Esophagus muscularis mucosa (tissue), 4 donors: Measurements from ENCODE around the gene RFXAP. TPM values are rescaled to one million over a fixed set of nuclear protein-coding genes. Genes with fewer than 3 reads are reported as not detected.
A peak's percentile ranks its signal among the peaks of the same experiment; 100 is the strongest.

Experiments
- DNase-seq: peaks from one replicate; pipeline ENCODE4 v3.0.0-alpha.2; 2017; ENCODE audit errors: extremely low spot score
- H3K27ac ChIP-seq, 4 donors: fragments of 200-600 bp; sonication (generic); replicated peaks in 1 of 4; 1 replicate in 3 of 4; 2 replicates in 1 of 4; pipeline ENCODE4 v1.5.1; 2016 to 2019; ENCODE audit warnings: mild to moderate bottlenecking in 1 of 4
- H3K27me3 ChIP-seq, 4 donors: fragments of 200-600 bp; sonication (generic); one replicate each; pipeline versions ENCODE4 v1.5.1 to v1.6.0; 2016 to 2019
- H3K36me3 ChIP-seq, 4 donors: fragments of 200-600 bp; sonication (generic); one replicate each; pipeline ENCODE4 v1.5.1; 2016 to 2019
- H3K4me1 ChIP-seq, 4 donors: fragments of 200-600 bp; sonication (generic); one replicate each; pipeline ENCODE4 v1.5.1; 2016 to 2019
- H3K4me3 ChIP-seq, 4 donors: fragments of 200-600 bp; sonication (generic); 1 replicate in 2 of 4; 2 replicates in 2 of 4; pipeline ENCODE4 v1.5.1; 2016 to 2019; ENCODE audit warnings: mild to moderate bottlenecking in 4 of 4, moderate library complexity in 1 of 4
- H3K9me3 ChIP-seq, 4 donors: fragments of 200-600 bp; sonication (generic); 1 replicate in 3 of 4; 2 replicates in 1 of 4; pipeline ENCODE4 v1.5.1; 2016 to 2019
- EP300 ChIP-seq: sonication (generic); formaldehyde crosslinking; IDR thresholded peaks from one replicate; pipeline ENCODE4 v1.6.1; 2017; ENCODE audit warnings: antibody characterized with exemption
- POLR2A ChIP-seq: fragments of 450-650 bp; IDR thresholded peaks from one replicate; pipeline ENCODE4 v1.6.1; 2017; ENCODE audit warnings: antibody characterized with exemption, moderate library complexity, mild to moderate bottlenecking, low read depth
- POLR2AphosphoS5 ChIP-seq, 2 donors: sonication (generic); formaldehyde crosslinking; IDR thresholded peaks; one replicate each; pipeline ENCODE4 v1.6.1; 2017; ENCODE audit warnings: antibody characterized with exemption in 2 of 2
- WGBS: methylation state at CpG from one replicate; pipeline ENCODE4 v1.1.5; 2018; 5-methylcytosine and 5-hydroxymethylcytosine counted together
- intact Hi-C: fragments of 100-400 bp; cut with DNase I; formaldehyde crosslinking; loops from one replicate; pipeline ENCODE4 v1.15.1; 2023
- total RNA-seq, 4 donors: library from RNA; depleted of rRNA; stranded (reverse); fragments of >200 nt; gene quantifications; one replicate each; pipeline versions ENCODE4 v1.1.0 to v1.2.1, GENCODE V29; 2016
- TF ChIP-seq, protein P1 (sequence below), 3 experiments: fragments of 200-600 bp in 2 of 3; fragments of 450-650 bp in 1 of 3; sonication (generic) in 2 of 3; IDR thresholded peaks; one replicate each; pipeline ENCODE4 v1.5.1; 2017 to 2019; ENCODE audit warnings: antibody characterized with exemption in 3 of 3, mild to moderate bottlenecking in 2 of 3, moderate library complexity in 1 of 3

Gene RFXAP
- total RNA-seq, 4 donors from 2014 or later = 3.3 to 4.6 (median 4.2) TPM

GRCh38 chr13:36817996-36818803 lies 822 bp upstream of the RFXAP start:
- H3K27me3 ChIP-seq = no peaks in the 10 kb centered on the region
- WGBS = 38% methylated on average over 12 of the region's 12 CpGs
- no peaks in the 10 kb centered on the region for H3K9me3 ChIP-seq
- intact Hi-C loops = no loop called here
- DNase-seq = no peak
- H3K27ac ChIP-seq = peak overlapping the region; percentile 77 to 89 (median 83)
- H3K36me3 ChIP-seq = no peaks in the 10 kb centered on the region
- peak overlapping the region; percentile 74 to 88 (median 79) for H3K4me3 ChIP-seq
- H3K4me1 ChIP-seq = peaks cover 13 to 42% (median 37%) of the 10 kb centered on the region in 4 donors
- no peak for TF ChIP-seq POLR2A
- TF ChIP-seq POLR2AphosphoS5 (IDR thresholded peaks at IDR 0.05) = no peak
- no peak for TF ChIP-seq EP300
- TF ChIP-seq, protein P1, sequence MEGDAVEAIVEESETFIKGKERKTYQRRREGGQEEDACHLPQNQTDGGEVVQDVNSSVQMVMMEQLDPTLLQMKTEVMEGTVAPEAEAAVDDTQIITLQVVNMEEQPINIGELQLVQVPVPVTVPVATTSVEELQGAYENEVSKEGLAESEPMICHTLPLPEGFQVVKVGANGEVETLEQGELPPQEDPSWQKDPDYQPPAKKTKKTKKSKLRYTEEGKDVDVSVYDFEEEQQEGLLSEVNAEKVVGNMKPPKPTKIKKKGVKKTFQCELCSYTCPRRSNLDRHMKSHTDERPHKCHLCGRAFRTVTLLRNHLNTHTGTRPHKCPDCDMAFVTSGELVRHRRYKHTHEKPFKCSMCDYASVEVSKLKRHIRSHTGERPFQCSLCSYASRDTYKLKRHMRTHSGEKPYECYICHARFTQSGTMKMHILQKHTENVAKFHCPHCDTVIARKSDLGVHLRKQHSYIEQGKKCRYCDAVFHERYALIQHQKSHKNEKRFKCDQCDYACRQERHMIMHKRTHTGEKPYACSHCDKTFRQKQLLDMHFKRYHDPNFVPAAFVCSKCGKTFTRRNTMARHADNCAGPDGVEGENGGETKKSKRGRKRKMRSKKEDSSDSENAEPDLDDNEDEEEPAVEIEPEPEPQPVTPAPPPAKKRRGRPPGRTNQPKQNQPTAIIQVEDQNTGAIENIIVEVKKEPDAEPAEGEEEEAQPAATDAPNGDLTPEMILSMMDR (IDR thresholded peaks at IDR 0.05) = no peak

- H3K9me3 ChIP-seq = no peaks in the 10 kb centered on the region
- DNase-seq = no peak
- intact Hi-C loops = no loop called here
- peak overlapping the region; percentile 74 to 88 (median 79) for H3K4me3 ChIP-seq
- no peak for TF ChIP-seq EP300
- TF ChIP-seq, protein P1 (IDR thresholded peaks at IDR 0.05) = no peak
- no peak for TF ChIP-seq POLR2AphosphoS5 (IDR thresholded peaks at IDR 0.05)
- TF ChIP-seq POLR2A = no peak
- peaks cover 13 to 43% (median 39%) of the 10 kb centered on the region in 4 donors for H3K4me1 ChIP-seq
- H3K36me3 ChIP-seq = no peaks in the 10 kb centered on the region
- under 1% methylated on average over 20 of the region's 20 CpGs for WGBS
- no peaks in the 10 kb centered on the region for H3K27me3 ChIP-seq
- H3K27ac ChIP-seq = peak overlapping the region; percentile 77 to 89 (median 83)
Measured at GRCh38 chr13:36819739-36820090, 693 bp downstream of the RFXAP start.

DNA sequence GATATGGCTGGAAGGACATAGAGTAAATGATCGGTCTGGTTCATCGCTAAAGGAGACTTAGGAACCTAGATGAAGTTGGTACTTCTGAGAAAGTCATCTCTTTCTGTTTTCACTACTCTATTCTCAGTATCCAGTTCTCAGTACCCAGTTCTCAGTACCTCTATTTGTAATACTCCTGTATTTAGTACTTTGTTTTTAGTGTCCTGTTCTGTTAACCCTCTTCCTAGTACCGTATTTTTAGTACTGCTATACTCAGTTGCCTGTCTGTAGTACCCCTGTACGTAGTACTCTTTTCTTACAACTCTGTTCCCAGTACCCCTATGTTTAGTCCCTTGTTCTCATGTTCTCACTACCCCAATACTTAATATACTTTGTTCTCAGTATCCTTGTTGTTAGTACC lies 1.2 kb downstream of the RFXAP start:
- Histone ChIP-seq H3K4me1 (peaks cover 13 to 43% (median 39%) of the 10 kb centered on the region in 4 donors), H3K9me3 (no peaks in the 10 kb centered on the region), H3K27me3 (no peaks in the 10 kb centered on the region), H3K36me3 (no peaks in the 10 kb centered on the region), H3K4me3 (peak overlapping the region; percentile 74 to 88 (median 79)), H3K27ac (peak overlapping the region in 1 of 4 donors; percentile 83)
- 67% methylated on average over 4 of the region's 4 CpGs for WGBS
- intact Hi-C loops = no loop called here
- TF ChIP-seq POLR2AphosphoS5 (IDR thresholded peaks at IDR 0.05) = no peak
- no peak for DNase-seq

DNA sequence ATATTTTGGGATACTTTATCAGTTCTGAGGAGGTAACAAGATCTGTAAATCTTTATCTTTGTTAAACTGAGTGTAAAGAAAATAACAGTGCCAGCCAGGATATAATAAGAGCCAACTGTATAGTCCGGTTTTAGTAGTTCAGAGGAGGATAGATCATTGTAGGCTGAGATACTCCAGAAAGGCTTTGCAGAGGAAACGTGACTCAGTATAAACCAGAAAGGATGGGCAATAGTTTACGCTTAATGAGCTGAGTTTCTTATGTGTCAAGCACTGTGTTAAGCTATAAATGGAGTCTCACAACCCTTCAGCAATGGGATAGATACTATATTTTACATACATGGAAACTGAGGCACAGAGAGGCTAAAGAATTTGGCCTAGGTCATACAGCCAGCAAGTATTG lies 3.8 kb downstream of the RFXAP start:
- H3K27ac ChIP-seq = no peak overlapping the region
- H3K27me3 ChIP-seq = no peaks in the 10 kb centered on the region
- no peak for TF ChIP-seq POLR2A
- no peak for TF ChIP-seq POLR2AphosphoS5 (IDR thresholded peaks at IDR 0.05)
- TF ChIP-seq, protein P1 (IDR thresholded peaks at IDR 0.05) = no peak
- no peak for TF ChIP-seq EP300
- intact Hi-C loops = no loop called here
- peaks cover 0 to 15% (median 5%) of the 10 kb centered on the region in 4 donors for H3K36me3 ChIP-seq
- H3K9me3 ChIP-seq = no peaks in the 10 kb centered on the region
- peaks cover 13 to 43% (median 39%) of the 10 kb centered on the region in 4 donors for H3K4me1 ChIP-seq
- DNase-seq = no peak
- no peak overlapping the region for H3K4me3 ChIP-seq
- WGBS = 74% methylated on average over 3 of the region's 3 CpGs

- intact Hi-C loops = no loop called here
- Histone ChIP-seq H3K4me1 (no peaks in the 10 kb centered on the region), H3K4me3 (no peak overlapping the region), H3K9me3 (no peaks in the 10 kb centered on the region), H3K27ac (no peak overlapping the region), H3K27me3 (no peaks in the 10 kb centered on the region), H3K36me3 (peaks cover 0 to 45% (median 16%) of the 10 kb centered on the region in 4 donors)
- WGBS = 30% methylated on average over 1 of the region's 1 CpG
- no peak for TF ChIP-seq POLR2A
- TF ChIP-seq, protein P1 (IDR thresholded peaks at IDR 0.05) = no peak
- no peak for TF ChIP-seq EP300
- TF ChIP-seq POLR2AphosphoS5 (IDR thresholded peaks at IDR 0.05) = no peak
- no peak for DNase-seq
Measured at GRCh38 chr13:36829753-36830152, 10.7 kb downstream of the RFXAP start.
